ENCODE measurements around the gene RAB39A.

DNA sequence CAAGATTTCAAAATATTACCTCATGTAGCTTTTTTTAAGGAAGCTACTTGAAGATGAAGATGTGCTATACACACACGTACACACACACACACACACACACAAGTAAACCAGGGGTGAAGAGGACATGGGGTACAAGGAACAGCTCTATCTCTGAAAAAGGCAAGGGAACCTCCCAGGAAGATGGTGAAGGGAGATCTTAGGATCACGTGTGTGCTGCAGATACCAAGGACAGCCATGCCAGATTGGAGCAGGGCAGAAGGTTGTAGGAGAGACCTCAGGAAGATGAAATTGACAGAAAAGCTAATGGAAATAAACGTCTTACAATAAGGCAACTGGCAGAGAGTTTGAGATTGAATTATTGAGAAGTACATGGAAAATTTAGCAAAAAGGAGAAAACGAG, 19.7 kb downstream of the RAB39A start:
- TF ChIP-seq EP300 (IDR thresholded peaks at IDR 0.05) (no peak), CTCF (IDR thresholded peaks at IDR 0.05) (no peak), POLR2AphosphoS5 (IDR thresholded peaks at IDR 0.05) (no peak), POLR2A (IDR thresholded peaks at IDR 0.05; ENCODE audit: low read depth) (no peak)
